H9 (cell line): Measurements from ENCODE around the gene ADAMTS2. TPM values are rescaled to one million over a fixed set of nuclear protein-coding genes. Genes with fewer than 3 reads are reported as not detected.

Experiments
- DNase-seq: peaks from one replicate; pipeline ENCODE4 v3.0.0-alpha.2; 2017
- H2AFZ ChIP-seq: one replicate; pipeline ENCODE4 v1.6.1; 2013; ENCODE audit warnings: mild to moderate bottlenecking, low read length, control low read depth, moderate library complexity
- H2AK5ac ChIP-seq: 2 replicates; pipeline ENCODE4 v1.6.1; 2013; ENCODE audit warnings: low read length, control low read depth, mixed read lengths; ENCODE audit not compliant: insufficient read length
- H2BK120ac ChIP-seq: one replicate; pipeline ENCODE4 v1.6.1; 2013; ENCODE audit warnings: low read depth, mild to moderate bottlenecking, low read length, control low read depth, inconsistent platforms; ENCODE audit not compliant: poor library complexity, severe bottlenecking
- H2BK12ac ChIP-seq: 2 replicates; pipeline ENCODE4 v1.6.1; 2013; ENCODE audit warnings: low read length, control low read depth, mixed read lengths, low read depth; ENCODE audit not compliant: insufficient read length
- H2BK15ac ChIP-seq: 2 replicates; pipeline ENCODE4 v1.6.1; 2013; ENCODE audit warnings: low read depth, low read length, control low read depth
- H2BK20ac ChIP-seq: one replicate; pipeline ENCODE4 v1.6.1; 2013; ENCODE audit warnings: low read depth, mild to moderate bottlenecking, low read length, control low read depth, inconsistent platforms; ENCODE audit not compliant: poor library complexity, severe bottlenecking
- H2BK5ac ChIP-seq: 2 replicates; pipeline ENCODE4 v1.6.1; 2013; ENCODE audit warnings: low read length, control low read depth, mixed read lengths; ENCODE audit not compliant: insufficient read length
- H3K14ac ChIP-seq: 2 replicates; pipeline ENCODE4 v1.6.1; 2013; ENCODE audit warnings: low read length, control low read depth; ENCODE audit not compliant: insufficient read depth
- H3K18ac ChIP-seq: 2 replicates; pipeline ENCODE4 v1.6.1; 2013; ENCODE audit warnings: low read depth, mild to moderate bottlenecking, mixed read lengths, low read length, control low read depth; ENCODE audit not compliant: insufficient read length
- H3K23ac ChIP-seq: 2 replicates; pipeline ENCODE4 v1.6.1; 2013; ENCODE audit warnings: low read length, control low read depth, mixed read lengths, low read depth; ENCODE audit not compliant: insufficient read length
- H3K23me2 ChIP-seq: 2 replicates; pipeline ENCODE4 v1.6.1; 2013; ENCODE audit warnings: low read depth, mild to moderate bottlenecking, mixed read lengths, low read length, control low read depth; ENCODE audit not compliant: insufficient read length, poor library complexity, severe bottlenecking
- H3K27ac ChIP-seq: 2 replicates; pipeline ENCODE4 v1.5.1; 2013; ENCODE audit warnings: low read length, control low read depth, mixed read lengths, low read depth; ENCODE audit not compliant: insufficient read length
- H3K27me3 ChIP-seq: 2 replicates; pipeline ENCODE4 v1.6.1; 2013; ENCODE audit warnings: low read length, control low read depth, inconsistent platforms; ENCODE audit not compliant: insufficient read depth
- H3K4ac ChIP-seq: 2 replicates; pipeline ENCODE4 v1.6.1; 2013; ENCODE audit warnings: low read depth, mild to moderate bottlenecking, control low read depth, inconsistent platforms, low read length, moderate library complexity
- H3K4me1 ChIP-seq: 2 replicates; pipeline ENCODE4 v1.6.1; 2013; ENCODE audit warnings: low read length, control low read depth, inconsistent platforms; ENCODE audit not compliant: insufficient read depth
- H3K4me2 ChIP-seq: 2 replicates; pipeline ENCODE4 v1.6.1; 2013; ENCODE audit warnings: low read length, control low read depth, mixed read lengths; ENCODE audit not compliant: insufficient read length, insufficient read depth
- H3K56ac ChIP-seq: 2 replicates; pipeline ENCODE4 v1.6.1; 2013; ENCODE audit warnings: low read depth, mild to moderate bottlenecking, mixed read lengths, low read length, control low read depth; ENCODE audit not compliant: insufficient read length
- H3K79me1 ChIP-seq: 2 replicates; pipeline ENCODE4 v1.6.1; 2013; ENCODE audit warnings: low read depth, mild to moderate bottlenecking, moderate library complexity, low read length, control low read depth, inconsistent platforms; ENCODE audit not compliant: insufficient read depth, poor library complexity, severe bottlenecking
- H3K79me2 ChIP-seq: 2 replicates; pipeline ENCODE4 v1.6.1; 2013; ENCODE audit warnings: low read length, control low read depth, inconsistent platforms; ENCODE audit not compliant: insufficient read depth
- H3K9ac ChIP-seq: 2 replicates; pipeline ENCODE4 v1.6.1; 2013; ENCODE audit warnings: low read length, control low read depth, mixed read lengths; ENCODE audit not compliant: insufficient read length; ENCODE audit errors: extremely low read depth
- H3K9me3 ChIP-seq: one replicate; pipeline ENCODE4 v1.6.1; 2013; ENCODE audit warnings: low read depth, low read length, inconsistent platforms; ENCODE audit not compliant: control insufficient read depth
- H3T11ph ChIP-seq: one replicate; pipeline ENCODE4 v1.6.1; 2013; ENCODE audit warnings: mild to moderate bottlenecking, low read length, control low read depth, inconsistent platforms
- H4K20me1 ChIP-seq: one replicate; pipeline ENCODE4 v1.6.1; 2013; ENCODE audit not compliant: control insufficient read depth, insufficient read length, insufficient read depth
- H4K5ac ChIP-seq: 2 replicates; pipeline ENCODE4 v1.6.1; 2013; ENCODE audit warnings: low read depth, mild to moderate bottlenecking, mixed read lengths, low read length, control low read depth; ENCODE audit not compliant: insufficient read length
- H4K8ac ChIP-seq: replicated peaks from 2 replicates; pipeline ENCODE4 v1.6.1; 2013; ENCODE audit warnings: low read length, control low read depth, mixed read lengths, low read depth; ENCODE audit not compliant: insufficient read length
- H4K91ac ChIP-seq: 2 replicates; pipeline ENCODE4 v1.6.1; 2013; ENCODE audit warnings: low read depth, mild to moderate bottlenecking, moderate library complexity, mixed read lengths, low read length, control low read depth; ENCODE audit not compliant: insufficient read length
- H3K27ac Mint-ChIP-seq, 3 experiments: 2 replicates in 2 of 3; 3 replicates in 1 of 3; pipeline ENCODE4 v1.8.0; 2020 to 2021; ENCODE audit warnings: mixed read lengths in 3 of 3, mild to moderate bottlenecking in 1 of 3, moderate library complexity in 1 of 3
- H3K27me3 Mint-ChIP-seq: 2 replicates; pipeline ENCODE4 v1.8.0; 2021; ENCODE audit warnings: low read depth, mild to moderate bottlenecking, moderate library complexity, mixed read lengths
- H3K36me3 Mint-ChIP-seq, 3 experiments: 2 replicates in 2 of 3; 3 replicates in 1 of 3; pipeline ENCODE4 v1.8.0; 2020 to 2021; ENCODE audit warnings: low read depth in 3 of 3, mixed read lengths in 3 of 3; ENCODE audit not compliant: insufficient read depth in 1 of 3
- H3K4me1 Mint-ChIP-seq, 2 experiments: 2 replicates each; pipeline ENCODE4 v1.8.0; 2020; ENCODE audit warnings: mixed read lengths in 2 of 2
- H3K4me3 Mint-ChIP-seq, 2 experiments: 2 replicates in 1 of 2; 3 replicates in 1 of 2; pipeline ENCODE4 v1.8.0; 2020 to 2021; ENCODE audit warnings: mild to moderate bottlenecking in 2 of 2, mixed read lengths in 2 of 2, moderate library complexity in 1 of 2
- H3K9me3 Mint-ChIP-seq, 2 experiments: 2 replicates in 1 of 2; 3 replicates in 1 of 2; pipeline ENCODE4 v1.8.0; 2020; ENCODE audit warnings: mild to moderate bottlenecking in 2 of 2, mixed read lengths in 2 of 2, moderate library complexity in 1 of 2
- CTCF ChIP-seq: fragments of 200-600 bp; sonication (generic); conservative IDR thresholded peaks from 3 replicates; pipeline ENCODE4 v1.8.0; 2021; ENCODE audit warnings: antibody characterized with exemption, mild to moderate bottlenecking
- WGBS: extraction: QIAGEN DNeasy Blood & Tissue Kit; methylation state at CpG from one replicate; pipeline ENCODE4 v1.1.7; 2013; ENCODE audit warnings: missing lambda C conversion rate, low lambda C conversion rate, mixed read lengths; ENCODE audit not compliant: insufficient read length; ENCODE audit errors: extremely low coverage; 5-methylcytosine and 5-hydroxymethylcytosine counted together
- total RNA-seq: library from RNA; stranded (reverse); gene quantifications from 2 replicates; pipeline ENCODE4 v1.2.1, GENCODE V29; 2021

Gene ADAMTS2
- total RNA-seq, 1 experiment from 2014 or later, result 5.4 TPM

GRCh38 chr5:179217956-179218942 lies 127.0 kb downstream of the ADAMTS2 start:
- DNase-seq, result no peak
- H3K27me3 ChIP-seq, result no peaks in the 10 kb centered on the region
- H3T11ph ChIP-seq, result no peak overlapping the region
- no peaks in the 10 kb centered on the region for H3K79me1 ChIP-seq
- H4K20me1 ChIP-seq, result no peaks in the 10 kb centered on the region
- no peak overlapping the region for H2AFZ ChIP-seq
- no peak overlapping the region for H2BK15ac ChIP-seq
- no peak overlapping the region for H3K18ac ChIP-seq
- Mint-ChIP-seq H3K4me3 (no peak overlapping the region), H3K27me3 (no peaks in the 10 kb centered on the region; the same call in 1 of the 2 replicates), H3K4me1 (peaks cover 3 to 7% of the 10 kb centered on the region in 2 experiments; a peak in 3 of 4 replicates), H3K27ac (no peak overlapping the region), H3K36me3 (peaks cover 3 to 5% (median 4%) of the 10 kb centered on the region in 3 experiments), H3K9me3 (peaks cover 4 to 5% of the 10 kb centered on the region in 2 experiments)
- no CpG with 5 or more reads among the region's 16 CpGs for WGBS
- no peak overlapping the region for H3K27ac ChIP-seq
- no peak overlapping the region for H3K14ac ChIP-seq
- H3K9me3 ChIP-seq, result peaks cover 3% of the 10 kb centered on the region
- no peak overlapping the region for H3K56ac ChIP-seq
- no peak overlapping the region for H3K4me2 ChIP-seq
- H2BK20ac ChIP-seq, result no peak overlapping the region
- no peak overlapping the region for H3K4ac ChIP-seq
- H3K4me1 ChIP-seq, result no peaks in the 10 kb centered on the region
- H4K8ac ChIP-seq, result no peak overlapping the region
- no peak overlapping the region for H2AK5ac ChIP-seq
- H4K91ac ChIP-seq, result no peak overlapping the region
- no peak overlapping the region for H3K23ac ChIP-seq
- no peak overlapping the region for H4K5ac ChIP-seq
- no peak overlapping the region for H2BK120ac ChIP-seq
- no peaks in the 10 kb centered on the region for H3K79me2 ChIP-seq
- no peak overlapping the region for H3K9ac ChIP-seq
- no peaks in the 10 kb centered on the region for H3K23me2 ChIP-seq
- no peak overlapping the region for H2BK5ac ChIP-seq
- H2BK12ac ChIP-seq, result no peak overlapping the region
- no peak for TF ChIP-seq CTCF
